ENCODE data around the gene ACAT2.
A peak's percentile ranks its signal among the peaks of the same experiment; 100 is the strongest.
"Not testable (repeated sequence)": the region's sequence is repeated elsewhere in the genome, so short reads cannot be mapped to it uniquely, and the experiment has no call there.

Gene ACAT2

GRCh38 chr6:159761873-159762680 is at the start of gene ACAT2:
Gene ACAT2, plus strand, starts transcription at chr6:159762045. Its CDS starts 43 bp downstream, at chr6:159762088.
- peak; percentile 75 to 99 (median 95) for DNase-seq

- DNase-seq: not testable (repeated sequence)
These were observed 49.5 kb upstream of the ACAT2 start for GRCh38 chr6:159712389-159712788.

DNA sequence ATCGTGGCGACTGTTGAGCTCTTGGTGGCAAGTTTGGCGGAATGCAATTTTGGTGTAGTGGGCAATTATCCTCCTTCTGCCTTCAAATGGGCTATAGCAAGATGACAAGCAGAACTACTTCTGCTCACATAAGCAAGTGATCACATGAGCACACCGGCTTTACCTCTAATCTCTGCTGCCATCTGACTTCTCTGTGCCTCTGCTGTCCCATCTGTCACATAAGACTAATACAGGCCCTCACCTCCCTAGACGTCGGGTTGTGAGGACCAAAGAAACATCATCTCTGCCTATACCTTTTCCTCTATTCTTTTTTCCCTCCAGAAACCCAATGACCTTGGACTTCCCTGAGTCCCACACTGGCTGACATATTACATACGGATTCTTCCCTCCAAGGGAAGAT is 47.9 kb upstream of the ACAT2 start:
- no peak for DNase-seq

DNA sequence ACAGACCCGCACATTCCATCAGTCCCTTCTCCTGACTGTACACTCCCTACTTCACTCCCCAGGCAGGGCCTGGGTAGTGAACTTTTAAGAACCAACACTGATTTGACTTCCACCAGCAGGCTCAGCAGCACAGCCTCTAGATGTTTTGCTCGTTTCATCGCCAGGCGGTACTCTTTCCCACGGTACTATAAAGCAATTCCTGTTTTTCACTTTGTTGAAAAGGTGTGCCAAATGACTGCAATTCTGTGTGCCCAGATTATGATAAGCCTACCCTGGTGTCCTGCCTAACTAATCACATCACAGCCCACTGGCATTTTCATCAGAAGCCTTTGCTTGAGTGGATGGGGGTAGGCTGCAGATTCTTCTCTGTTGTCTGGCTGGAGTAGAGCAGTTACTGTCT is 47.4 kb upstream of the ACAT2 start:
- no peak for DNase-seq

DNA sequence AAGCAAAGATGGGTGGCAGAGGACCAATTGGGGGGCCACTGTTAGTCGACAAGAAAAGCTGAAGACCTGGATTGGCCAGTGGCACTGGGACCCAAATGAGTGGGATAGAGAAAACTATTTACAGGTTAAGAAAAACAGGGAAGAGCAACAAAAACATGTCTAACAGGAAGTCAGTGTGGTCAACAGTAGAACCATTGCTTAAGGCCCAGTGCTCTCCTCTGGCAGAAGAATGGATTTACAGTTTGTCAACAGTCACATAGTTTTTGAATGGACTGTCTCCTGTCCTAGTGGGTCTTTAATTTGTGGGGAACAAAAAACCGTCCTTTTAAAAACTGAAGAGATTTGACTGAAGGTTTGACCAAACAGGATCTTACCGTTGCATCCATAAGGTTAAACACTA is 46.7 kb upstream of the ACAT2 start:
- DNase-seq: no peak

- no peak for DNase-seq
These were observed 46.2 kb upstream of the ACAT2 start for GRCh38 chr6:159715605-159716004.

- DNase-seq: peak in 16 of 58 donors; percentile 4 to 58 (median 26)
These were observed 45.4 kb upstream of the ACAT2 start for GRCh38 chr6:159716247-159717096.

- DNase-seq: no peak
These were observed 43.2 kb upstream of the ACAT2 start for GRCh38 chr6:159718634-159719033.

- no peak for DNase-seq
These were observed 42.6 kb upstream of the ACAT2 start for GRCh38 chr6:159719287-159719686.

DNA sequence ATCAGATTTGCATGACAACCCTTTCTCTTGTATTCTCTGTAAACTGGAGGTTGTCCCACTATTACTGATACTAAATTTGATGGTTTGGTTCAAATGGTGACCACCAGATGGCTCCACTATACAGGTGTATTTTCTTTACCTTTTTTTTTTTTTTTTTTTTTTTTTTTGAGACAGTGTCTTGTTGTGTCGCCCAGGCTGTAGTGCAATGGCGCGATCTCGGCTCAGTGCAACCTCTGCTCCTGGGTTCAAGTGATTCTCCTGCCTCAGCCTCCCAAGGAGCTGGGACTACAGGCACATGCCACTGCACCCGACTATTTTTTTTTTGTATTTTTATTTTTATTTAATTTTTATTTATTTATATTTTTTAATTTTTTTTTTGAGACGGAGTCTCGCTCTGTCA is 41.1 kb upstream of the ACAT2 start:
- no peak for DNase-seq

GRCh38 chr6:159721981-159722380 is 39.9 kb upstream of the ACAT2 start:
- not testable (repeated sequence) for DNase-seq

GRCh38 chr6:159722655-159723054 is 39.2 kb upstream of the ACAT2 start:
- no peak for DNase-seq

GRCh38 chr6:159723259-159723658 is 38.6 kb upstream of the ACAT2 start:
- no peak for DNase-seq

GRCh38 chr6:159724778-159725177 is 37.1 kb upstream of the ACAT2 start:
- no peak for DNase-seq

DNA sequence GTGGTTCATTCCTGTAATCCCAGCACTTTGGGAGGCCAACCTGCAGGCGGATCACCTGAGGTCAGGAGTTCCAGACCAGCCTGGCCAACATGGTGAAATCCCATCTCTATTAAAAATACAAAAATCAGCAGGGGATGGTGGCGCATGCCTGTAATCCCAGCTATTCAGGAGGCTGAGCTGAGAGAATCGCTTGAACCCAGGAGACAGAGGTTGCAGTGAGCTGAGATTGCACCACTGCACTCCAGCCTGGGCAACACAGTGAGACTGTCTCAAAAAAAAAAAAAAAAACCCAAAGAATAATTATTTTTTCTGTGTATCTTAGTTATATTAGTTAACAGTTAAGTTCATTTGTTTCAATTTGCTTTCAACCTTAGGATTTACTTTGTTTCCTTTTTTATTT is 36.6 kb upstream of the ACAT2 start:
- not testable (repeated sequence) for DNase-seq

DNA sequence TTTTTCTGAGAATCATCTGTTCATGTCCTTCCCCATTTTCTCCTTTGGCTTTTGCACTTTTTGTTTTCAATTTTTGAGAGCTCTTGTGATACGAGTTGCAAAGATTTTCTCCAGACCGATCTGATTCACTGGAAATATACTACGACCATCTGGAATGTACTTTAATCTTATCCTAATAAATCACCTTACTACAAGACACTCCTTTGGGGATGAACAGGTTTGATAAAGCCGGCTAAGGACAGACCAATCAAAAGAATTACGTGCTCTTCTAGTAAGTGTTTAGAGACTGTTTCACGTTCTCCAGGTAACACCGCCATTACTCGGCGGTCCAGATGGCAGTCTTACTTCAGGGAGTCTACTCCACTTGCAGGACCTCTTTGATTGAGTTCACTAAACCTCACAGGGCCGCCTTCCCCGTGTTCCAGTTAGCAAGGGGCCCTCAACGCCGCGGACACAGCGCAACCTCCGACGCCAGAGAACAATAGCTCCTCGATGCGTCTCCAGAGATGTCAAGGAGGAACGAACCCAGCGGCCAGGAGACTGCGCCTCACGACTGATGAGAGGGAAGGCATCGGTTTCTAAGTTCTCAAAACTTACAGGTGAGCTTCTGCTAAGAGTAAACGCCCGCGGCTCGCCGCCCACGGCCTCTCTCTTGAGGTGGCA is 35.5 kb upstream of the ACAT2 start:
- peak in 9 of 58 donors; percentile 56 to 81 (median 63) for DNase-seq

- DNase-seq: peak; percentile 72 to 98 (median 92)
These were observed 34.7 kb upstream of the ACAT2 start, which contains the start of gene WTAP for GRCh38 chr6:159726918-159727716. Gene WTAP, plus strand, starts transcription at chr6:159727506. Its CDS starts 8,760 bp downstream, at chr6:159736266.

- DNase-seq: peak in 15 of 58 donors; percentile 29 to 77 (median 59)
These were observed 34.0 kb upstream of the ACAT2 start for GRCh38 chr6:159727717-159728445.

GRCh38 chr6:159728531-159728964 is 33.3 kb upstream of the ACAT2 start:
- no peak for DNase-seq

Measured in anterior cingulate cortex (tissue), 58 donors.